HepG2 (cell line): ENCODE results near the gene NFKB1. TPM values are rescaled to one million over a fixed set of nuclear protein-coding genes. Genes with fewer than 3 reads are reported as not detected.

ENCODE experiments used
- ATAC-seq: fragments of 200-7000 bp; cut with Tn5 transposase; 3 replicates; pipeline ENCODE4 v1.9.1; 2020; ENCODE audit warnings: mild to moderate bottlenecking, moderate library complexity
- BruUV-seq: library from RNA; stranded (reverse); fragments of 400-500 nt; replicated peaks from 2 replicates; lab custom pipeline; 2021; lab: Mats Ljungman, UMichigan
- CTCF ChIA-PET: fragments of 300-600 bp; formaldehyde crosslinking; extraction: SDS; loops from one replicate; lab custom pipeline; 2021; ENCODE audit warnings: low total read pairs, inconsistent platforms, low intra/inter-chr PET ratio; lab: Yijun Ruan, JAX
- POLR2A ChIA-PET: fragments of 350-600 bp; sonication (Branson Sonifier 250); formaldehyde crosslinking; loops from one replicate; lab custom pipeline; 2020; ENCODE audit warnings: antibody characterized with exemption, inconsistent platforms; lab: Yijun Ruan, JAX
- DNase-seq: peaks from one replicate; pipeline ENCODE4 v3.0.0-alpha.2; 2015; ENCODE audit warnings: low spot score
- FAIRE-seq: peaks from 3 replicates; lab custom pipeline; 2011; peaks lifted over from hg19 to GRCh38; lab: Jason Lieb, UNC
- H2AFZ ChIP-seq: one replicate; pipeline ENCODE4 v1.6.1; 2011; ENCODE audit warnings: low read length, inconsistent platforms
- H3K27ac ChIP-seq: fragments of 300-600 bp; 3 replicates; pipeline ENCODE4 v1.8.0; 2011; ENCODE audit warnings: mixed run types, mild to moderate bottlenecking, mixed read lengths, low read length, inconsistent platforms; ENCODE audit not compliant: insufficient read depth; ENCODE audit errors: extremely low read length
- H3K27me3 ChIP-seq, 2 experiments: fragments of 200-600 bp in 1 of 2; 2 replicates in 1 of 2; 3 replicates in 1 of 2; pipeline versions ENCODE4 v1.6.0 to v1.8.0; 2011; ENCODE audit warnings: low read length in 2 of 2, mild to moderate bottlenecking in 2 of 2, moderate library complexity in 2 of 2, inconsistent platforms in 1 of 2; ENCODE audit not compliant: insufficient read depth in 2 of 2, control insufficient read depth in 1 of 2
- H3K36me3 ChIP-seq, 2 experiments: fragments of 200-600 bp in 1 of 2; replicated peaks in 1 of 2; 2 replicates in 1 of 2; 3 replicates in 1 of 2; pipeline versions ENCODE4 v1.5.1 to v1.8.0; 2011; ENCODE audit warnings: low read length in 2 of 2, inconsistent platforms in 1 of 2; ENCODE audit not compliant: insufficient read depth in 2 of 2, control insufficient read depth in 1 of 2
- H3K4me1 ChIP-seq: 2 replicates; pipeline ENCODE4 v1.5.1; 2012; ENCODE audit warnings: low read length, inconsistent platforms; ENCODE audit not compliant: insufficient read depth
- H3K4me2 ChIP-seq: 2 replicates; pipeline ENCODE4 v1.6.0; 2011; ENCODE audit warnings: low read depth, low read length, inconsistent platforms
- H3K4me3 ChIP-seq, 3 experiments: fragments of 200-600 bp in 1 of 3; sonication (generic), shearing (Covaris generic) in 1 of 3; replicated peaks in 1 of 3; 2 replicates each; pipeline ENCODE4 v1.5.1; 2011 to 2016; ENCODE audit warnings: low read length in 3 of 3, inconsistent platforms in 2 of 3, low read depth in 2 of 3, mild to moderate bottlenecking in 2 of 3, control low read depth in 1 of 3, mixed read lengths in 1 of 3; ENCODE audit not compliant: insufficient read depth in 1 of 3
- H3K79me2 ChIP-seq: one replicate; pipeline ENCODE4 v1.6.1; 2011; ENCODE audit warnings: low read length, inconsistent platforms; ENCODE audit not compliant: insufficient read depth
- H3K9ac ChIP-seq: 2 replicates; pipeline ENCODE4 v1.6.0; 2011; ENCODE audit warnings: mild to moderate bottlenecking, low read depth, low read length, inconsistent platforms; ENCODE audit not compliant: insufficient read depth
- H3K9me3 ChIP-seq: 2 replicates; pipeline ENCODE4 v1.5.1; 2012; ENCODE audit warnings: mild to moderate bottlenecking, low read length
- H4K20me1 ChIP-seq: 2 replicates; pipeline ENCODE4 v1.6.0; 2011; ENCODE audit warnings: inconsistent platforms, mild to moderate bottlenecking, low read length, moderate library complexity; ENCODE audit not compliant: insufficient read depth
- AHR ChIP-seq: IDR thresholded peaks from 2 replicates; pipeline ENCODE4 v1.6.1; 2018; ENCODE audit warnings: missing genetic modification reagents, missing compliant biosample characterization
- ATAD3A ChIP-seq: sonication (generic); formaldehyde crosslinking; IDR thresholded peaks from 2 replicates; pipeline ENCODE4 v1.4.0; 2020; ENCODE audit warnings: missing genetic modification reagents
- CCAR2 ChIP-seq: fragments of 200-400 bp; formaldehyde crosslinking; optimal IDR thresholded peaks from 2 replicates; pipeline ENCODE3; 2018; ENCODE audit warnings: low read depth, mild to moderate bottlenecking, low read length, moderate library complexity
- FIP1L1 ChIP-seq: fragments of 200-400 bp; formaldehyde crosslinking; IDR thresholded peaks from 2 replicates; pipeline ENCODE4 v1.6.1; 2018; ENCODE audit warnings: low read depth, mild to moderate bottlenecking, low read length, moderate library complexity, borderline replicate concordance; ENCODE audit not compliant: insufficient read depth
- HDAC1 ChIP-seq: sonication (generic); formaldehyde crosslinking; IDR thresholded peaks from 2 replicates; pipeline ENCODE4 v1.5.1; 2020; ENCODE audit warnings: mild to moderate bottlenecking, missing genetic modification reagents
- MAFG ChIP-seq: sonication (generic); formaldehyde crosslinking; IDR thresholded peaks from 2 replicates; pipeline ENCODE4 v1.5.1; 2020; ENCODE audit warnings: mild to moderate bottlenecking, missing genetic modification reagents
- SP5 ChIP-seq: IDR thresholded peaks from 2 replicates; pipeline ENCODE4 v1.6.1; 2016; ENCODE audit warnings: low read depth, borderline replicate concordance
- ZNF253 ChIP-seq: sonication (generic); formaldehyde crosslinking; IDR thresholded peaks from 2 replicates; pipeline ENCODE4 v1.8.0; 2022; ENCODE audit warnings: mild to moderate bottlenecking, missing genetic modification reagents, borderline replicate concordance
- ZNF776 ChIP-seq: sonication (generic); formaldehyde crosslinking; IDR thresholded peaks from 2 replicates; pipeline ENCODE4 v1.4.0; 2020; ENCODE audit warnings: mild to moderate bottlenecking, missing genetic modification reagents
- ZSCAN30 ChIP-seq: sonication (generic); formaldehyde crosslinking; IDR thresholded peaks from 2 replicates; pipeline ENCODE4 v1.5.0; 2020; ENCODE audit warnings: mild to moderate bottlenecking, missing genetic modification reagents
- WGBS: methylation state at CpG from one replicate; pipeline ENCODE4 v1.1.6; 2017; ENCODE audit warnings: low lambda C conversion rate; 5-methylcytosine and 5-hydroxymethylcytosine counted together
- in situ Hi-C: cut with HindIII; loops from 2 replicates; pipeline ENCODE4 v1.10.0; 2017; ENCODE audit warnings: low pct_unique_long_range_greater_than_20kb; ENCODE audit not compliant: extremely low pct_ligation_motif_present
- intact Hi-C: fragments of 100-400 bp; cut with micrococcal nuclease; formaldehyde crosslinking; loops from one replicate; pipeline ENCODE4 v1.10.0; 2022; ENCODE audit not compliant: unreplicated experiment
- polyA plus RNA-seq, 8 experiments: library from polyadenylated mRNA; depleted of rRNA in 3 of 8; stranded (reverse) in 7 of 8; unstranded in 1 of 8; fragments of >200 nt; fragmentation: Illumina TruSeq in 4 of 8; extraction: Trizol in 4 of 8; gene quantifications; 2 replicates each; pipeline versions ENCODE4 v1.2.1 to v1.2.3, GENCODE V29; 2011 to 2016; ENCODE audit warnings: low read depth in 4 of 8, missing spikeins in 1 of 8, mixed read lengths in 1 of 8; ENCODE audit not compliant: insufficient read depth in 1 of 8
- total RNA-seq, 5 experiments: library from RNA; depleted of rRNA; stranded (reverse); fragments of >200 nt; fragmentation: Illumina TruSeq; extraction: Trizol; gene quantifications; 2 replicates each; pipeline ENCODE4 v1.2.3, GENCODE V29; 2016; ENCODE audit warnings: low read depth in 1 of 5
- TF ChIP-seq, protein P1 (sequence below): sonication (generic); formaldehyde crosslinking; IDR thresholded peaks from 2 replicates; pipeline ENCODE4 v1.4.0; 2020; ENCODE audit warnings: mild to moderate bottlenecking, missing genetic modification reagents
- TF ChIP-seq, protein P2 (sequence below): sonication (generic); formaldehyde crosslinking; IDR thresholded peaks from 2 replicates; pipeline ENCODE4 v1.4.0; 2020; ENCODE audit warnings: missing genetic modification reagents
- TF ChIP-seq, protein P3 (sequence below): sonication (generic); formaldehyde crosslinking; IDR thresholded peaks from 2 replicates; pipeline ENCODE4 v1.4.0; 2020; ENCODE audit warnings: mild to moderate bottlenecking, missing genetic modification reagents
- TF ChIP-seq, protein P4 (sequence below): sonication (generic); formaldehyde crosslinking; IDR thresholded peaks from 2 replicates; pipeline ENCODE4 v1.4.0; 2020; ENCODE audit warnings: missing genetic modification reagents

NFKB1 gene
- total and polyA plus RNA-seq, 2 of the 13 experiments (the other 11 are each of a cell fraction or from before 2014, with no cell fraction given): 15.4 to 31.6 TPM

DNA sequence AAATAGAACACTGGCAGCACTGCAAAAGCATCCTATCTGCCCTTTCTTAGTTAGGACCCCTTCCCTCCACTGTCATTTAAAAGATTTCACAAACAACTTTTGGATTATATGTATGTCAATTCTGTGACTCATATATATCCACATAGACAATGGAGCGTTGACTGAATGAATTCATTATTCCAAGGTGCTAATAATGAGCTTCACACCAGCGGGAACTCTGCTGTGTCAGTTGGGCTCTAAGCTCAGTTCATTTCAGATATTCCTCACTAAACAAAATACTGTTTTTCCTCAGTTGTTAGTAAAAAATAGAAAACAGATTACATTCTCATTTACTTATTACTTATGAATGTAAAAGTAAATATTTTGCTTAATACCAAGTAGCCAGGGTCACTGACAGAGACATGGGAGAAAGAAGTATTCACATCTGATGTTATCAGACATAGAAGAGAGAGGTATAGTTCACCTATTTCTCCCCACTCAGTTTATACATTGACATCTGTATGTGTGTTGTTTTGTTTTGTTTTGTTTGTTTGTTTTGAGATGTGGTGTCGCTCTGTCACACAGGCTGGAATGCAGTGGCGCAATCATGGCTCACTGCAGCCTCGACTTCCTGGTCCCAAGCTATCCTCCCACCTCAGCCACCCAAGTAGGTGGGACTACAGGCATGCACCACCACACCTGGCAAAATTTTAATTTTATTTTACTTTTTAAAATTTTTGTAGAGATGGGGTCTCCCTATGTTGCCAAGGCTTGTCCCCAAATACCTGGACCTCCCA lies 10.9 kb downstream of the NFKB1 start:
- no peaks in the 10 kb centered on the region for H3K9me3 ChIP-seq
- H3K4me1 ChIP-seq: peaks cover 21% of the 10 kb centered on the region
- H3K4me2 ChIP-seq: no peak overlapping the region
- ChIA-PET POLR2A (interaction anchor here (1.5 kb wide), 1 partner anchor 10 kb away, joined by 4 read pairs; the partner anchor contains the start of gene NFKB1), CTCF (no interaction called here)
- FAIRE-seq (no peak), DNase-seq (no peak), ATAC-seq (no peak)
- no peaks in the 10 kb centered on the region for H3K36me3 ChIP-seq
- H4K20me1 ChIP-seq: no peaks in the 10 kb centered on the region
- intact Hi-C loops: no loop called here
- no peak overlapping the region for H3K9ac ChIP-seq
- no TSS peak for BruUV-seq
- H3K4me3 ChIP-seq: no peak overlapping the region
- H3K27me3 ChIP-seq: no peaks in the 10 kb centered on the region
- no peak overlapping the region for H3K27ac ChIP-seq
- in situ Hi-C loops: no loop called here
- WGBS: 93% methylated on average over 5 of the region's 5 CpGs
- peaks cover 83% of the 10 kb centered on the region for H3K79me2 ChIP-seq
- H2AFZ ChIP-seq: no peak overlapping the region
- no peak for TF ChIP-seq AHR
- TF ChIP-seq, protein P1, sequence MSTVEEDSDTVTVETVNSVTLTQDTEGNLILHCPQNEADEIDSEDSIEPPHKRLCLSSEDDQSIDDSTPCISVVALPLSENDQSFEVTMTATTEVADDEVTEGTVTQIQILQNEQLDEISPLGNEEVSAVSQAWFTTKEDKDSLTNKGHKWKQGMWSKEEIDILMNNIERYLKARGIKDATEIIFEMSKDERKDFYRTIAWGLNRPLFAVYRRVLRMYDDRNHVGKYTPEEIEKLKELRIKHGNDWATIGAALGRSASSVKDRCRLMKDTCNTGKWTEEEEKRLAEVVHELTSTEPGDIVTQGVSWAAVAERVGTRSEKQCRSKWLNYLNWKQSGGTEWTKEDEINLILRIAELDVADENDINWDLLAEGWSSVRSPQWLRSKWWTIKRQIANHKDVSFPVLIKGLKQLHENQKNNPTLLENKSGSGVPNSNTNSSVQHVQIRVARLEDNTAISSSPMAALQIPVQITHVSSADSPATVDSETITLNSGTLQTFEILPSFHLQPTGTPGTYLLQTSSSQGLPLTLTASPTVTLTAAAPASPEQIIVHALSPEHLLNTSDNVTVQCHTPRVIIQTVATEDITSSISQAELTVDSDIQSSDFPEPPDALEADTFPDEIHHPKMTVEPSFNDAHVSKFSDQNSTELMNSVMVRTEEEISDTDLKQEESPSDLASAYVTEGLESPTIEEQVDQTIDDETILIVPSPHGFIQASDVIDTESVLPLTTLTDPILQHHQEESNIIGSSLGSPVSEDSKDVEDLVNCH: no peak
- TF ChIP-seq HDAC1 (CRISPR knock-in tag): no peak
- TF ChIP-seq, protein P2, sequence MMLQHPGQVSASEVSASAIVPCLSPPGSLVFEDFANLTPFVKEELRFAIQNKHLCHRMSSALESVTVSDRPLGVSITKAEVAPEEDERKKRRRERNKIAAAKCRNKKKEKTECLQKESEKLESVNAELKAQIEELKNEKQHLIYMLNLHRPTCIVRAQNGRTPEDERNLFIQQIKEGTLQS (CRISPR knock-in tag): no peak
- TF ChIP-seq ZNF776 (CRISPR knock-in tag): no peak
- TF ChIP-seq MAFG (CRISPR knock-in tag): no peak
- TF ChIP-seq ZNF253: no peak
- no peak for TF ChIP-seq FIP1L1
- TF ChIP-seq SP5: no peak
- no peak for TF ChIP-seq CCAR2
- TF ChIP-seq, protein P3, sequence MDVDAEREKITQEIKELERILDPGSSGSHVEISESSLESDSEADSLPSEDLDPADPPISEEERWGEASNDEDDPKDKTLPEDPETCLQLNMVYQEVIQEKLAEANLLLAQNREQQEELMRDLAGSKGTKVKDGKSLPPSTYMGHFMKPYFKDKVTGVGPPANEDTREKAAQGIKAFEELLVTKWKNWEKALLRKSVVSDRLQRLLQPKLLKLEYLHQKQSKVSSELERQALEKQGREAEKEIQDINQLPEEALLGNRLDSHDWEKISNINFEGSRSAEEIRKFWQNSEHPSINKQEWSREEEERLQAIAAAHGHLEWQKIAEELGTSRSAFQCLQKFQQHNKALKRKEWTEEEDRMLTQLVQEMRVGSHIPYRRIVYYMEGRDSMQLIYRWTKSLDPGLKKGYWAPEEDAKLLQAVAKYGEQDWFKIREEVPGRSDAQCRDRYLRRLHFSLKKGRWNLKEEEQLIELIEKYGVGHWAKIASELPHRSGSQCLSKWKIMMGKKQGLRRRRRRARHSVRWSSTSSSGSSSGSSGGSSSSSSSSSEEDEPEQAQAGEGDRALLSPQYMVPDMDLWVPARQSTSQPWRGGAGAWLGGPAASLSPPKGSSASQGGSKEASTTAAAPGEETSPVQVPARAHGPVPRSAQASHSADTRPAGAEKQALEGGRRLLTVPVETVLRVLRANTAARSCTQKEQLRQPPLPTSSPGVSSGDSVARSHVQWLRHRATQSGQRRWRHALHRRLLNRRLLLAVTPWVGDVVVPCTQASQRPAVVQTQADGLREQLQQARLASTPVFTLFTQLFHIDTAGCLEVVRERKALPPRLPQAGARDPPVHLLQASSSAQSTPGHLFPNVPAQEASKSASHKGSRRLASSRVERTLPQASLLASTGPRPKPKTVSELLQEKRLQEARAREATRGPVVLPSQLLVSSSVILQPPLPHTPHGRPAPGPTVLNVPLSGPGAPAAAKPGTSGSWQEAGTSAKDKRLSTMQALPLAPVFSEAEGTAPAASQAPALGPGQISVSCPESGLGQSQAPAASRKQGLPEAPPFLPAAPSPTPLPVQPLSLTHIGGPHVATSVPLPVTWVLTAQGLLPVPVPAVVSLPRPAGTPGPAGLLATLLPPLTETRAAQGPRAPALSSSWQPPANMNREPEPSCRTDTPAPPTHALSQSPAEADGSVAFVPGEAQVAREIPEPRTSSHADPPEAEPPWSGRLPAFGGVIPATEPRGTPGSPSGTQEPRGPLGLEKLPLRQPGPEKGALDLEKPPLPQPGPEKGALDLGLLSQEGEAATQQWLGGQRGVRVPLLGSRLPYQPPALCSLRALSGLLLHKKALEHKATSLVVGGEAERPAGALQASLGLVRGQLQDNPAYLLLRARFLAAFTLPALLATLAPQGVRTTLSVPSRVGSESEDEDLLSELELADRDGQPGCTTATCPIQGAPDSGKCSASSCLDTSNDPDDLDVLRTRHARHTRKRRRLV (CRISPR knock-in tag): no peak
- TF ChIP-seq, protein P4, sequence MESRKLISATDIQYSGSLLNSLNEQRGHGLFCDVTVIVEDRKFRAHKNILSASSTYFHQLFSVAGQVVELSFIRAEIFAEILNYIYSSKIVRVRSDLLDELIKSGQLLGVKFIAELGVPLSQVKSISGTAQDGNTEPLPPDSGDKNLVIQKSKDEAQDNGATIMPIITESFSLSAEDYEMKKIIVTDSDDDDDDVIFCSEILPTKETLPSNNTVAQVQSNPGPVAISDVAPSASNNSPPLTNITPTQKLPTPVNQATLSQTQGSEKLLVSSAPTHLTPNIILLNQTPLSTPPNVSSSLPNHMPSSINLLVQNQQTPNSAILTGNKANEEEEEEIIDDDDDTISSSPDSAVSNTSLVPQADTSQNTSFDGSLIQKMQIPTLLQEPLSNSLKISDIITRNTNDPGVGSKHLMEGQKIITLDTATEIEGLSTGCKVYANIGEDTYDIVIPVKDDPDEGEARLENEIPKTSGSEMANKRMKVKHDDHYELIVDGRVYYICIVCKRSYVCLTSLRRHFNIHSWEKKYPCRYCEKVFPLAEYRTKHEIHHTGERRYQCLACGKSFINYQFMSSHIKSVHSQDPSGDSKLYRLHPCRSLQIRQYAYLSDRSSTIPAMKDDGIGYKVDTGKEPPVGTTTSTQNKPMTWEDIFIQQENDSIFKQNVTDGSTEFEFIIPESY: 0 out of 2 replicates have a peak, but pooled peaks have one; percentile 9
- TF ChIP-seq ZSCAN30 (CRISPR knock-in tag): no peak
- no peak for TF ChIP-seq ATAD3A
